Stimulated activated CD8-positive, alpha-beta memory T cell treated with anti-CD3 and anti-CD28 coated beads, Interleukin-7, amount 100 ng/mL, for 48 hours (primary cell): ENCODE measurements around the gene NCK2.

Experiments
- DNase-seq, 2 donors: peaks; one replicate each; pipeline ENCODE4 v3.0.0-alpha.2; 2020; ENCODE audit warnings: low read depth in 1 of 2; ENCODE audit errors: extremely low read depth in 1 of 2

The NCK2 gene

GRCh38 chr2:105866216-105867185 is 121.8 kb downstream of the NCK2 start:
- DNase-seq: no peak

GRCh38 chr2:105867587-105867986 is 122.9 kb downstream of the NCK2 start:
- no peak for DNase-seq

GRCh38 chr2:105868060-105868459 is 123.3 kb downstream of the NCK2 start:
- no peak for DNase-seq

GRCh38 chr2:105869341-105869740 is 124.6 kb downstream of the NCK2 start:
- no peak for DNase-seq

- DNase-seq: no peak
These were observed 125.3 kb downstream of the NCK2 start for GRCh38 chr2:105870062-105870461.

GRCh38 chr2:105870858-105871257 is 126.1 kb downstream of the NCK2 start:
- DNase-seq: no peak

GRCh38 chr2:105872142-105872728 is 127.5 kb downstream of the NCK2 start:
- no peak for DNase-seq

- DNase-seq: no peak
These were observed 128.1 kb downstream of the NCK2 start for GRCh38 chr2:105872830-105873229.

GRCh38 chr2:105873281-105873680 is 128.6 kb downstream of the NCK2 start:
- no peak for DNase-seq

GRCh38 chr2:105873721-105874120 is 129.0 kb downstream of the NCK2 start:
- DNase-seq: peak; percentile 66 to 80

GRCh38 chr2:105874466-105874865 is 129.8 kb downstream of the NCK2 start:
- DNase-seq: no peak

- DNase-seq: no peak
These were observed 130.5 kb downstream of the NCK2 start for GRCh38 chr2:105875241-105875640.

GRCh38 chr2:105876191-105876590 is 131.5 kb downstream of the NCK2 start:
- no peak for DNase-seq

- DNase-seq: no peak
These were observed 133.2 kb downstream of the NCK2 start for GRCh38 chr2:105877945-105878344.

- no peak for DNase-seq
These were observed 134.5 kb downstream of the NCK2 start for GRCh38 chr2:105879106-105879802.

GRCh38 chr2:105879803-105880300 is 135.1 kb downstream of the NCK2 start:
- no peak for DNase-seq

GRCh38 chr2:105880637-105881036 is 135.9 kb downstream of the NCK2 start:
- no peak for DNase-seq

GRCh38 chr2:105881286-105882136 is 136.8 kb downstream of the NCK2 start:
- no peak for DNase-seq

- DNase-seq: no peak
These were observed 137.6 kb downstream of the NCK2 start for GRCh38 chr2:105882341-105882740.

- DNase-seq: no peak
These were observed 138.3 kb downstream of the NCK2 start for GRCh38 chr2:105882920-105883435.
